Left ventricle myocardium inferior (tissue), 1 donor: ENCODE results near the gene ST3GAL3. TPM values are rescaled to one million over a fixed set of nuclear protein-coding genes. Genes with fewer than 3 reads are reported as not detected.
A peak's percentile ranks its signal among the peaks of the same experiment; 100 is the strongest.

Experiments used
- DNase-seq: peaks from one replicate; pipeline ENCODE4 v3.0.0-alpha.2; 2020
- H3K27ac ChIP-seq: fragments of 200-600 bp; replicated peaks from 2 replicates; pipeline ENCODE4 v1.8.0; 2021
- H3K27me3 ChIP-seq: fragments of 200-600 bp; 2 replicates; pipeline ENCODE4 v1.8.0; 2021; ENCODE audit warnings: low read depth
- H3K36me3 ChIP-seq: fragments of 200-600 bp; 2 replicates; pipeline ENCODE4 v1.8.0; 2021
- H3K4me1 ChIP-seq: fragments of 200-600 bp; 2 replicates; pipeline ENCODE4 v1.8.0; 2021
- H3K4me3 ChIP-seq: fragments of 200-600 bp; 2 replicates; pipeline ENCODE4 v1.8.0; 2021; ENCODE audit warnings: mild to moderate bottlenecking, moderate library complexity
- H3K9me3 ChIP-seq: fragments of 200-600 bp; replicated peaks from 2 replicates; pipeline ENCODE4 v1.8.0; 2021
- intact Hi-C: fragments of 100-400 bp; cut with micrococcal nuclease; formaldehyde crosslinking; loops from one replicate; pipeline ENCODE4 v1.11.0; 2022
- total RNA-seq: library from RNA; stranded (reverse); fragmentation: NEBNext Ultra II Directional; extraction: Animal tissue kit (Norgen Biotek cat#: 25700); gene quantifications from one replicate; pipeline ENCODE4 v1.2.1, GENCODE V29; 2021
- TF ChIP-seq, protein P1 (sequence below): fragments of 200-600 bp; IDR thresholded peaks from 2 replicates; pipeline ENCODE4 v1.8.0; 2021; ENCODE audit warnings: antibody characterized with exemption, mild to moderate bottlenecking, borderline replicate concordance
- donor health status: DM: no; HTN: yes; CAD: no; lungs with severe emphysema.

ST3GAL3 gene
- total RNA-seq, 1 donor from 2014 or later, result 29.9 TPM

- Histone ChIP-seq H3K9me3 (no peaks in the 10 kb centered on the region), H3K4me1 (peaks cover 27% of the 10 kb centered on the region), H3K27ac (no peak overlapping the region), H3K36me3 (peaks cover 21% of the 10 kb centered on the region), H3K4me3 (no peak overlapping the region), H3K27me3 (no peaks in the 10 kb centered on the region)
- intact Hi-C loops, result no loop called here
- TF ChIP-seq, protein P1, sequence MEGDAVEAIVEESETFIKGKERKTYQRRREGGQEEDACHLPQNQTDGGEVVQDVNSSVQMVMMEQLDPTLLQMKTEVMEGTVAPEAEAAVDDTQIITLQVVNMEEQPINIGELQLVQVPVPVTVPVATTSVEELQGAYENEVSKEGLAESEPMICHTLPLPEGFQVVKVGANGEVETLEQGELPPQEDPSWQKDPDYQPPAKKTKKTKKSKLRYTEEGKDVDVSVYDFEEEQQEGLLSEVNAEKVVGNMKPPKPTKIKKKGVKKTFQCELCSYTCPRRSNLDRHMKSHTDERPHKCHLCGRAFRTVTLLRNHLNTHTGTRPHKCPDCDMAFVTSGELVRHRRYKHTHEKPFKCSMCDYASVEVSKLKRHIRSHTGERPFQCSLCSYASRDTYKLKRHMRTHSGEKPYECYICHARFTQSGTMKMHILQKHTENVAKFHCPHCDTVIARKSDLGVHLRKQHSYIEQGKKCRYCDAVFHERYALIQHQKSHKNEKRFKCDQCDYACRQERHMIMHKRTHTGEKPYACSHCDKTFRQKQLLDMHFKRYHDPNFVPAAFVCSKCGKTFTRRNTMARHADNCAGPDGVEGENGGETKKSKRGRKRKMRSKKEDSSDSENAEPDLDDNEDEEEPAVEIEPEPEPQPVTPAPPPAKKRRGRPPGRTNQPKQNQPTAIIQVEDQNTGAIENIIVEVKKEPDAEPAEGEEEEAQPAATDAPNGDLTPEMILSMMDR, result no peak
- DNase-seq, result peak; percentile 66
These were observed 129.1 kb downstream of the ST3GAL3 start for GRCh38 chr1:43836267-43836951.

GRCh38 chr1:43839056-43839455 lies 131.7 kb downstream of the ST3GAL3 start:
- no peak overlapping the region for H3K4me3 ChIP-seq
- H3K36me3 ChIP-seq, result peaks cover 40% of the 10 kb centered on the region
- no peak overlapping the region for H3K27ac ChIP-seq
- H3K9me3 ChIP-seq, result peaks cover 3% of the 10 kb centered on the region
- peaks cover 27% of the 10 kb centered on the region for H3K4me1 ChIP-seq
- intact Hi-C loops, result no loop called here
- TF ChIP-seq, protein P1, result no peak
- no peaks in the 10 kb centered on the region for H3K27me3 ChIP-seq
- DNase-seq, result no peak

DNA sequence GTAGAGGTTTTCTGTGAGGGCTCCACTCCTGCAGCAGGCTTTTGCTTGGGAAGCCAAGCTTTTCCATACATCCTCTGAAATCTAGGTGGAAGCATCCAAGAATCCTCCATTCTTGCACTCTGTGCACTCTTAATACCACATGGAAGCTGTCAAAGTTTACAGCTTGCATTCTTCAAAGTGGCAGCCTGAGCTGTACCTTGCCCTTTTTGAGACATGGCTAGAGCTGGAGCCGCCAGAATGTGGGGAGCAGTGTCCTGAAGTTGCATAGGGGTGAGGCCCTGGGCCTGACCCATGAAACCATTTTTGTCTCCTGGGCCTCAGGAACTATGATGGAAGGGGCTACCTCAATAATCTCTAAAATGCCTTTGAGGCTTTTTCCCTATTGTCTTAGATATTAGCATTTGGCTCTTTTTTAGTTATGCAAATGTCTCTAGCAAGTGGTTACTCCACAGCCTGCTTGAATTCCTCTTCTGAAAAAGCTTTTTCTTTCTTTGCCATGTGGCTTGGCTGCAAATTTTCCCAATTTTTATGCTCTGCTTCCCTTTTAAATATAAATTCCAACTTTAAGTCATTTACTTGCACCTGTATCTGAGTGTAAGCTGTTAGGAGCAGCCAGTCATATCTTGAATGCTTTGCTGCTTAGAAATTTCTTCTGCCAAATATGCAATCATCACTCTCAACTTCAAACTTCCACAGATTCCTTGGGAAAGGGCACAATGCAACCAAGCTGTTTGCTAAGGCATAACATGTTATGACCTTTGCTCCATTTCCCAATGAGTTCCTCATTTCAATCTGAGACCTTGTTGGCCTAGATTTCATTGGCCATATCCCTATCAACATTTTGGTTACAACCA lies 134.2 kb downstream of the ST3GAL3 start:
- TF ChIP-seq, protein P1, result no peak
- H3K4me3 ChIP-seq, result no peak overlapping the region
- peaks cover 3% of the 10 kb centered on the region for H3K9me3 ChIP-seq
- intact Hi-C loops, result no loop called here
- DNase-seq, result no peak
- peaks cover 40% of the 10 kb centered on the region for H3K36me3 ChIP-seq
- no peaks in the 10 kb centered on the region for H3K27me3 ChIP-seq
- no peak overlapping the region for H3K27ac ChIP-seq
- peaks cover 4% of the 10 kb centered on the region for H3K4me1 ChIP-seq

DNA sequence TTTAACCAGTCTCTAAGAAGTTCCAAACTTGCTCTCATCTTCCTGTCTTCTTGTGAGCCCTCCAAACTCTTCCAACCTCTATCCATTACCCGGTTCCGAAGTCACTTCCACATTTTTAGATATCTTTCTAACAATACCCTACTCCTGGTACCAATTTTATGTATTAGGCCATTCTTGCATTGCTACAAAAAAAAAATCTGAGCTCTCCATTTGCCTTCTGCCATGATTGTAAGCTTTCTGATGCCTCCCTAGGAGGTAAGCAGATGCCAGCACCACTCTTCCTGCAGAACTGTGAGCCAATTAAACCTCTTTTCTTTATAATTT lies 134.8 kb downstream of the ST3GAL3 start:
- Histone ChIP-seq H3K4me1 (no peaks in the 10 kb centered on the region), H3K27ac (no peak overlapping the region), H3K36me3 (peaks cover 40% of the 10 kb centered on the region), H3K4me3 (no peak overlapping the region), H3K9me3 (peaks cover 3% of the 10 kb centered on the region), H3K27me3 (no peaks in the 10 kb centered on the region)
- TF ChIP-seq, protein P1, result no peak
- intact Hi-C loops, result no loop called here
- DNase-seq, result no peak

DNA sequence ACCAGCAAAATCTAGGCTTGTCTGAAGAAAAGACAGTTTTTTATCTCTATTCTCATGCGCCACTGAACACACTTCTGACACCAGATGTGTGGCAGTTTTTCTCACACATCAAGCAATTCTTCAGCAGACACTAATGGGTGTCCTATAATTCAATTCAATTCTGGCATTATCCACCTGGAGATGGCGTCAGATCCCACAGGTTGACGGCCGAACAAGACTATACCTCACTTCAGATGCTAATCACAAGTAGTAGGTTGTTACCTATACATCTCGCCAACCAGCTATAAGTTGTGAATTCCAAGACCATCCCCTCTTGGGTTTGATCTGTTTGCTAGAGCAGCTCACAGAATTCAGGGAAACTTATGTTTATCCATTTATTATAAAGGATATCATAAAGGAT lies 136.3 kb downstream of the ST3GAL3 start:
- peaks cover 3% of the 10 kb centered on the region for H3K9me3 ChIP-seq
- no peaks in the 10 kb centered on the region for H3K27me3 ChIP-seq
- no peak overlapping the region for H3K27ac ChIP-seq
- H3K4me1 ChIP-seq, result no peaks in the 10 kb centered on the region
- peaks cover 35% of the 10 kb centered on the region for H3K36me3 ChIP-seq
- no peak for DNase-seq
- intact Hi-C loops, result no loop called here
- TF ChIP-seq, protein P1, result no peak
- H3K4me3 ChIP-seq, result no peak overlapping the region
